A549 (cell line): ENCODE measurements around the gene ZNF804B. TPM values are rescaled to one million over a fixed set of nuclear protein-coding genes. Genes with fewer than 3 reads are reported as not detected.

ENCODE experiments used
- ATAC-seq, 2 experiments: fragments of 200-7000 bp in 1 of 2; fragments of >200 bp in 1 of 2; cut with Nextera tagmentation in 1 of 2; cut with Tn5 transposase in 1 of 2; 3 replicates each; pipeline versions ENCODE4 v1.8.0 to v1.9.1; 2018 to 2020; ENCODE audit warnings: mild to moderate bottlenecking in 1 of 2, moderate library complexity in 1 of 2
- CTCF ChIA-PET: fragments of 300-600 bp; sonication (Branson Sonifier 250); formaldehyde crosslinking; extraction: SDS; loops from one replicate; lab custom pipeline; 2021; ENCODE audit warnings: antibody characterized with exemption, inconsistent platforms; lab: Yijun Ruan, JAX
- POLR2A ChIA-PET: fragments of 350-600 bp; formaldehyde crosslinking; extraction: SDS; loops from one replicate; lab custom pipeline; 2021; ENCODE audit warnings: antibody characterized with exemption, inconsistent platforms; lab: Yijun Ruan, JAX
- DNase-seq, 2 experiments: peaks; one replicate each; pipeline versions ENCODE4 v3.0.0 to v3.0.0-alpha.2; 2011 to 2016; ENCODE audit warnings: low read depth in 1 of 2, low spot score in 1 of 2
- FAIRE-seq: peaks from 2 replicates; lab custom pipeline; 2011; peaks lifted over from hg19 to GRCh38; lab: Jason Lieb, UNC
- H3K27ac ChIP-seq, 2 experiments: fragments of >200 bp; sonication (Bioruptor Twin); formaldehyde crosslinking; 3 replicates each; pipeline ENCODE4 v1.5.1; 2016 to 2017
- H3K4me1 ChIP-seq: fragments of >200 bp; sonication (Bioruptor Twin); formaldehyde crosslinking; 3 replicates; pipeline ENCODE4 v1.6.1; 2016
- H3K4me2 ChIP-seq: fragments of >200 bp; sonication (Bioruptor Twin); formaldehyde crosslinking; 3 replicates; pipeline ENCODE4 v1.6.1; 2016
- H3K4me3 ChIP-seq: fragments of >200 bp; sonication (Bioruptor Twin); formaldehyde crosslinking; 3 replicates; pipeline ENCODE4 v1.5.1; 2016
- H3K9me3 ChIP-seq: fragments of >200 bp; sonication (Bioruptor Twin); formaldehyde crosslinking; 3 replicates; pipeline ENCODE4 v1.6.1; 2016
- ATOH8 ChIP-seq: fragments of 250-450 bp; sonication (Bioruptor Pico); IDR thresholded peaks from 2 replicates; pipeline ENCODE4 v1.5.0; 2020; ENCODE audit warnings: low read depth, mild to moderate bottlenecking, moderate library complexity
- BCL3 ChIP-seq: fragments of >200 bp; sonication (Bioruptor Twin); formaldehyde crosslinking; IDR thresholded peaks from 3 replicates; pipeline ENCODE4 v1.6.1; 2016
- CHD4 ChIP-seq: fragments of 200-600 bp; sonication (generic); IDR thresholded peaks from 2 replicates; pipeline ENCODE4 v1.6.1; 2016; ENCODE audit warnings: antibody characterized with exemption, mild to moderate bottlenecking, borderline replicate concordance
- EHF ChIP-seq: fragments of 250-450 bp; sonication (Bioruptor Pico); IDR thresholded peaks from 2 replicates; pipeline ENCODE4 v1.5.0; 2020; ENCODE audit warnings: mild to moderate bottlenecking
- EHMT2 ChIP-seq: fragments of 200-600 bp; sonication (generic); IDR thresholded peaks from 2 replicates; pipeline ENCODE4 v1.6.1; 2016; ENCODE audit warnings: antibody characterized with exemption, low read depth, mild to moderate bottlenecking, moderate library complexity
- EP300 ChIP-seq, 2 experiments: fragments of >200 bp; sonication (Bioruptor Twin); formaldehyde crosslinking; IDR thresholded peaks; 2 replicates in 1 of 2; 3 replicates in 1 of 2; pipeline ENCODE4 v1.6.1; 2016 to 2017
- FOSL2 ChIP-seq, 2 experiments: fragments of 450-650 bp in 1 of 2; fragments of >200 bp in 1 of 2; sonication (Bioruptor Twin) in 1 of 2; formaldehyde crosslinking; IDR thresholded peaks; 2 replicates each; pipeline versions ENCODE4 v1.5.0 to v1.6.1; 2016 to 2020; ENCODE audit warnings: mild to moderate bottlenecking in 1 of 2, moderate library complexity in 1 of 2
- HDAC2 ChIP-seq: fragments of 200-600 bp; sonication (generic); IDR thresholded peaks from 2 replicates; pipeline ENCODE4 v1.6.1; 2016
- HEYL ChIP-seq: fragments of 250-450 bp; sonication (Bioruptor Pico); IDR thresholded peaks from 2 replicates; pipeline ENCODE4 v1.8.0; 2021; ENCODE audit warnings: mild to moderate bottlenecking, moderate library complexity
- KDM1A ChIP-seq: fragments of 200-600 bp; sonication (generic); IDR thresholded peaks from 2 replicates; pipeline ENCODE4 v1.6.1; 2016; ENCODE audit warnings: low read depth, mild to moderate bottlenecking
- MAFK ChIP-seq: fragments of 450-650 bp; IDR thresholded peaks from 2 replicates; pipeline ENCODE4 v1.6.1; 2014; ENCODE audit not compliant: partially characterized antibody
- MAX ChIP-seq: IDR thresholded peaks from 2 replicates; pipeline ENCODE4 v1.6.1; 2012
- MAZ ChIP-seq: fragments of 150-350 bp; IDR thresholded peaks from 2 replicates; pipeline ENCODE4 v1.6.1; 2014; ENCODE audit warnings: antibody characterized with exemption, low read depth, low read length, borderline replicate concordance
- NR3C1 ChIP-seq: fragments of >200 bp; sonication (Bioruptor Twin); formaldehyde crosslinking; IDR thresholded peaks from 3 replicates; pipeline ENCODE4 v1.6.1; 2017
- PHF8 ChIP-seq: fragments of 200-600 bp; sonication (generic); IDR thresholded peaks from 2 replicates; pipeline ENCODE4 v1.6.1; 2016; ENCODE audit warnings: low read depth, mild to moderate bottlenecking, antibody characterized with exemption, moderate library complexity, borderline replicate concordance
- POLR2A ChIP-seq: IDR thresholded peaks from 2 replicates; pipeline ENCODE4 v1.6.1; 2012; ENCODE audit warnings: mild to moderate bottlenecking, low read length
- POLR2AphosphoS2 ChIP-seq: conservative IDR thresholded peaks from 2 replicates; pipeline ENCODE4 v1.6.1; 2012; ENCODE audit warnings: low read length, improper control_type of control experiment, inconsistent platforms
- RAD21 ChIP-seq, 2 experiments: fragments of >200 bp in 1 of 2; sonication (Bioruptor Twin) in 1 of 2; formaldehyde crosslinking in 1 of 2; IDR thresholded peaks in 1 of 2; conservative IDR thresholded peaks in 1 of 2; 2 replicates in 1 of 2; 3 replicates in 1 of 2; pipeline ENCODE4 v1.6.1; 2012 to 2018; ENCODE audit warnings: inconsistent platforms in 1 of 2
- RARB ChIP-seq: fragments of 250-450 bp; sonication (Bioruptor Pico); IDR thresholded peaks from 2 replicates; pipeline ENCODE4 v1.8.0; 2021; ENCODE audit warnings: mild to moderate bottlenecking, moderate library complexity
- RFX5 ChIP-seq: fragments of 450-650 bp; IDR thresholded peaks from 2 replicates; pipeline ENCODE4 v1.7.1; 2014; ENCODE audit warnings: antibody characterized with exemption, mild to moderate bottlenecking, moderate library complexity
- SMC3 ChIP-seq: fragments of >200 bp; sonication (Bioruptor Twin); formaldehyde crosslinking; IDR thresholded peaks from 3 replicates; pipeline ENCODE4 v1.6.1; 2018; ENCODE audit warnings: inconsistent platforms
- ZC3H11A ChIP-seq: fragments of 450-650 bp; IDR thresholded peaks from 2 replicates; pipeline ENCODE4 v1.6.1; 2014; ENCODE audit warnings: antibody characterized with exemption, mild to moderate bottlenecking
- ZFP36 ChIP-seq: fragments of 450-650 bp; IDR thresholded peaks from 2 replicates; pipeline ENCODE4 v1.6.1; 2014; ENCODE audit warnings: borderline replicate concordance; ENCODE audit not compliant: partially characterized antibody
- ZSCAN20 ChIP-seq: fragments of 250-450 bp; sonication (Bioruptor Pico); IDR thresholded peaks from 2 replicates; pipeline ENCODE4 v1.8.0; 2022; ENCODE audit warnings: mild to moderate bottlenecking, moderate library complexity
- WGBS: methylation state at CpG from one replicate; pipeline ENCODE4 v1.1.6; 2017; ENCODE audit errors: missing lambda C conversion rate; 5-methylcytosine and 5-hydroxymethylcytosine counted together
- polyA plus RNA-seq, 4 experiments: library from polyadenylated mRNA; depleted of rRNA in 3 of 4; stranded (reverse); fragments of >200 nt; fragmentation: RNase III in 1 of 4; extraction: RNeasy Plus Mini Kit Qiagen cat#74134 plus additional on column Dnase treatment in 1 of 4; gene quantifications; 2 replicates in 3 of 4; 3 replicates in 1 of 4; pipeline ENCODE4 v1.2.3, GENCODE V29; 2011 to 2017
- TF ChIP-seq, protein P1 (sequence below): fragments of 450-650 bp; IDR thresholded peaks from 2 replicates; pipeline ENCODE4 v1.6.1; 2014; ENCODE audit warnings: antibody characterized with exemption

ZNF804B gene
- polyA plus RNA-seq, 2 of the 4 experiments (the other 2 are of a cell fraction) = not detected

- no peak for TF ChIP-seq RAD21 (conservative IDR thresholded peaks at IDR 0.05 in 1 of 2, IDR thresholded peaks at IDR 0.05 in 1 of 2)
- no peak for TF ChIP-seq MAX
- TF ChIP-seq MAZ = no peak
- TF ChIP-seq POLR2A = no peak
- TF ChIP-seq HDAC2 = no peak
- TF ChIP-seq ZSCAN20 (CRISPR knock-in tag) = no peak
- TF ChIP-seq HEYL (CRISPR knock-in tag) = no peak
- no peak for TF ChIP-seq CHD4
- TF ChIP-seq MAFK = no peak
- no peak for TF ChIP-seq ATOH8
- no peak for TF ChIP-seq EHF (CRISPR knock-in tag)
- TF ChIP-seq SMC3 = no peak
- no peak for TF ChIP-seq EHMT2
- no peak for TF ChIP-seq BCL3
- no peak for TF ChIP-seq KDM1A
- no peak for TF ChIP-seq RFX5
- TF ChIP-seq ZFP36 = no peak
- TF ChIP-seq, all 56 proteins: peak for 0
- Histone ChIP-seq H3K4me3 (no peak overlapping the region), H3K9me3 (no peaks in the 10 kb centered on the region), H3K27ac (no peak overlapping the region), H3K4me1 (no peaks in the 10 kb centered on the region), H3K4me2 (no peak overlapping the region)
- POLR2A ChIA-PET = no interaction called here
- DNase-seq (no peak), ATAC-seq (no peak), FAIRE-seq (no peak)
- CTCF ChIA-PET = interaction anchor here (0.8 kb wide), 1 partner anchor 29 kb away, joined by 3 read pairs; no protein-coding TSS in a partner anchor
- 0% methylated on average over 3 of the region's 3 CpGs for WGBS
Observed at GRCh38 chr7:88792361-88792760, 32.9 kb downstream of the ZNF804B start.

DNA sequence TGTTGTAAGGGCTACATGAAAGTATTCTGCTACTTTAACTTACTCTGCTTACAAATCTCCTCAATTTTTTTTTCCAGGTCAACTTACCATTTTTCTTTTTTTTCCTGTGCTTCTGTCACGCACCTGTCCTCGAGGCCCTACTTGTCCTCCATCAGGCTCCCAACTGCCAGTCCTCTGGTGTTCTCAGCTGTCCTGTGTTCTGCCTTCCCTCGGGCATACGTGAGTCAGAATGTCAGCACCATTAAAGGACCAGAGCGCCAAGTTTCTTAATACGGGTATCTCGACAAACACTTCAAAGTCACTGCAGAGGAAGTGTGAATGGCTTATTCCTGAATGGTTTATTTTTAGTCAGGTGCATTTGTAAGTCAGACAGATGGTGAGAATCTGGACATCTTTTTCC, 36.1 kb downstream of the ZNF804B start, which contains the start of gene TEX47:
TEX47 (minus strand) TSS at position 185 of the 400 bp plus-strand sequence. CDS start 795 bp downstream, outside the sequence.
- TF ChIP-seq PHF8 = no peak
- TF ChIP-seq KDM1A = no peak
- no peak for TF ChIP-seq POLR2A
- TF ChIP-seq EHF (CRISPR knock-in tag) = no peak
- TF ChIP-seq NR3C1 = no peak
- TF ChIP-seq, protein P1, sequence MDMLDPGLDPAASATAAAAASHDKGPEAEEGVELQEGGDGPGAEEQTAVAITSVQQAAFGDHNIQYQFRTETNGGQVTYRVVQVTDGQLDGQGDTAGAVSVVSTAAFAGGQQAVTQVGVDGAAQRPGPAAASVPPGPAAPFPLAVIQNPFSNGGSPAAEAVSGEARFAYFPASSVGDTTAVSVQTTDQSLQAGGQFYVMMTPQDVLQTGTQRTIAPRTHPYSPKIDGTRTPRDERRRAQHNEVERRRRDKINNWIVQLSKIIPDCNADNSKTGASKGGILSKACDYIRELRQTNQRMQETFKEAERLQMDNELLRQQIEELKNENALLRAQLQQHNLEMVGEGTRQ = no peak
- TF ChIP-seq ZC3H11A = no peak
- no peak for TF ChIP-seq FOSL2 (IDR thresholded peaks at IDR 0.05)
- no peak for TF ChIP-seq FOSL2 (CRISPR knock-in tag; IDR thresholded peaks at IDR 0.05)
- CTCF ChIA-PET = no interaction called here
- POLR2A ChIA-PET = no interaction called here
- DNase-seq = no peak
- no peak for FAIRE-seq
- H3K27ac ChIP-seq = no peak within 1 kb of the TSS
- no peak within 1 kb of the TSS for H3K4me3 ChIP-seq
- 5% methylated on average over 7 of the region's 7 CpGs for WGBS
- no peak for ATAC-seq
- no peaks in the 10 kb centered on the region for H3K4me1 ChIP-seq
- H3K9me3 ChIP-seq = no peaks in the 10 kb centered on the region
- no peak within 1 kb of the TSS for H3K4me2 ChIP-seq

DNA sequence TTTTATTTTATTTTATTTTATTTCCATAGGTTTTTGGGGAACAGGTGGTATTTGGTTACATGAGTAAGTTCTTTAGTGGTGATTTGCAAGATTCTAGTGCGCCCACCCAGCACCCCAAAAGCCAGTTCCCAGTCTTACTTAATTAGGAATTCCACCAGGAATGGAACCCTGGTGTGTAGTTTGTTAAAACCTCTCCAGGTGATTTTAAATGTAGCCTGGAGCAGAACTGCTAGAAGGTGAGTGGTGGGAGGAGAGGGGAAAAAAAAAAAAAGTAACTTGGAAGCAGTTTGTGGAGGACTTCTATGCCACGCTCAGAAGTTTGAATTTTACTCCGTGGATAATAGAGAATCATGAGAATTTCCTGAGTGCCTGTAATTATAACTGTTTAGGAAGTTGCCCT, 41.5 kb downstream of the ZNF804B start:
- DNase-seq = no peak
- FAIRE-seq = no peak
- Histone ChIP-seq H3K4me2 (no peak overlapping the region), H3K27ac (no peak overlapping the region), H3K9me3 (no peaks in the 10 kb centered on the region), H3K4me3 (no peak overlapping the region), H3K4me1 (no peaks in the 10 kb centered on the region)
- ATAC-seq = no peak
- POLR2A ChIA-PET = no interaction called here
- CTCF ChIA-PET = no interaction called here
- TF ChIP-seq HDAC2 (no peak), RARB (CRISPR knock-in tag) (no peak), PHF8 (no peak), MAX (no peak), POLR2AphosphoS2 (no peak), FOSL2 (IDR thresholded peaks at IDR 0.05) (no peak), FOSL2 (CRISPR knock-in tag; IDR thresholded peaks at IDR 0.05) (no peak), CHD4 (no peak), EP300 (IDR thresholded peaks at IDR 0.05) (no peak)
- 3% methylated on average over 3 of the region's 3 CpGs for WGBS
